HL-60 (cell line): ENCODE measurements around the gene ENPP1.

Source experiments
- DNase-seq, 2 experiments: peaks; one replicate each; pipeline ENCODE4 v3.0.0-alpha.2; 2010 to 2020; ENCODE audit warnings: low read depth in 1 of 2, low spot score in 1 of 2
- H3K27ac ChIP-seq: fragments of 250-450 bp; sonication (Bioruptor Pico); replicated peaks from 2 replicates; pipeline ENCODE4 v1.5.1; 2020; ENCODE audit warnings: mild to moderate bottlenecking, moderate library complexity
- H3K27me3 ChIP-seq: fragments of 250-450 bp; sonication (Bioruptor Pico); 2 replicates; pipeline ENCODE4 v1.5.1; 2021; ENCODE audit warnings: mild to moderate bottlenecking, moderate library complexity; ENCODE audit not compliant: insufficient read depth, poor library complexity, severe bottlenecking
- H3K4me3 ChIP-seq: replicated peaks from 2 replicates; pipeline ENCODE4 v1.5.1; 2011; ENCODE audit warnings: mild to moderate bottlenecking, control low read depth, low read length; ENCODE audit not compliant: insufficient read depth
- CTCF ChIP-seq: IDR thresholded peaks from one replicate; pipeline ENCODE4 v1.5.1; 2011; ENCODE audit warnings: low read length, control low read depth, inconsistent platforms; ENCODE audit not compliant: insufficient read depth
- GABPA ChIP-seq: IDR thresholded peaks from 2 replicates; pipeline ENCODE4 v1.6.1; 2012; ENCODE audit warnings: low read depth
- POLR2AphosphoS5 ChIP-seq: IDR thresholded peaks from 2 replicates; pipeline ENCODE4 v1.6.1; 2012; ENCODE audit warnings: low read depth
- REST ChIP-seq: IDR thresholded peaks from 2 replicates; pipeline ENCODE4 v1.6.1; 2012; ENCODE audit warnings: low read depth; ENCODE audit not compliant: insufficient replicate concordance
- SPI1 ChIP-seq: IDR thresholded peaks from 2 replicates; pipeline ENCODE4 v1.6.1; 2012; ENCODE audit warnings: low read depth, mild to moderate bottlenecking, borderline replicate concordance

ENPP1 gene

GRCh38 chr6:131846023-131846663, 38.3 kb downstream of the ENPP1 start:
- H3K4me3 ChIP-seq, result no peak overlapping the region
- no peak for TF ChIP-seq REST
- TF ChIP-seq GABPA, result no peak
- TF ChIP-seq POLR2AphosphoS5, result no peak
- no peak for TF ChIP-seq SPI1
- H3K27ac ChIP-seq, result no peak overlapping the region
- H3K27me3 ChIP-seq, result no peaks in the 10 kb centered on the region
- no peak for DNase-seq

GRCh38 chr6:131846905-131847304, 39.1 kb downstream of the ENPP1 start:
- TF ChIP-seq SPI1 (no peak), GABPA (no peak), CTCF (no peak), REST (no peak), POLR2AphosphoS5 (no peak)
- no peak overlapping the region for H3K27ac ChIP-seq
- no peak overlapping the region for H3K4me3 ChIP-seq
- no peaks in the 10 kb centered on the region for H3K27me3 ChIP-seq
- DNase-seq, result no peak

- no peaks in the 10 kb centered on the region for H3K27me3 ChIP-seq
- no peak overlapping the region for H3K4me3 ChIP-seq
- DNase-seq, result no peak
- H3K27ac ChIP-seq, result no peak overlapping the region
- TF ChIP-seq REST, result no peak
- TF ChIP-seq CTCF, result no peak
- TF ChIP-seq SPI1, result no peak
- TF ChIP-seq POLR2AphosphoS5, result no peak
- TF ChIP-seq GABPA, result no peak
Measured at GRCh38 chr6:131849799-131850198, 42.0 kb downstream of the ENPP1 start.
